Common myeloid progenitor, CD34-positive (primary cell): ENCODE measurements around the gene EIF5AL1.

Experiments used
- CTCF ChIA-PET: fragments of 350-600 bp; sonication (Branson Sonifier 250); formaldehyde crosslinking; loops from one replicate; lab custom pipeline; 2021; ENCODE audit warnings: antibody characterized with exemption; lab: Charles Lee
- POLR2A ChIA-PET: fragments of 350-600 bp; sonication (Branson Sonifier 250); formaldehyde crosslinking; loops from one replicate; lab custom pipeline; 2021; ENCODE audit warnings: antibody characterized with exemption; lab: Charles Lee
- DNase-seq, 3 donors: peaks; one replicate each; pipeline versions ENCODE4 v3.0.0 to v3.0.0-alpha.2; 2013
- H3K27ac ChIP-seq, 2 experiments: 1 replicate in 1 of 2; 2 replicates in 1 of 2; pipeline ENCODE4 v1.7.0; 2013; ENCODE audit warnings: inconsistent platforms in 2 of 2, low read length in 2 of 2, mild to moderate bottlenecking in 2 of 2, low read depth in 1 of 2, moderate library complexity in 1 of 2; ENCODE audit not compliant: severe bottlenecking in 2 of 2, insufficient read depth in 1 of 2, poor library complexity in 1 of 2
- H3K27me3 ChIP-seq, 5 experiments: replicated peaks in 2 of 5; 1 replicate in 3 of 5; 2 replicates in 2 of 5; pipeline versions ENCODE4 v1.6.1 to v1.7.0; 2013; ENCODE audit warnings: low read length in 4 of 5, mild to moderate bottlenecking in 2 of 5, moderate library complexity in 2 of 5, inconsistent platforms in 1 of 5; ENCODE audit not compliant: insufficient read depth in 5 of 5, control insufficient read depth in 4 of 5
- H3K36me3 ChIP-seq, 4 experiments: 1 replicate in 2 of 4; 2 replicates in 2 of 4; pipeline versions ENCODE4 v1.6.1 to v1.7.0; 2013; ENCODE audit warnings: low read length in 3 of 4, control low read depth in 1 of 4, mild to moderate bottlenecking in 1 of 4; ENCODE audit not compliant: control insufficient read depth in 4 of 4, insufficient read depth in 4 of 4
- H3K4me1 ChIP-seq, 4 experiments: 1 replicate in 3 of 4; 2 replicates in 1 of 4; pipeline versions ENCODE4 v1.6.1 to v1.7.1; 2013; ENCODE audit warnings: low read length in 3 of 4, mild to moderate bottlenecking in 3 of 4, control low read depth in 1 of 4, inconsistent platforms in 1 of 4, moderate library complexity in 1 of 4; ENCODE audit not compliant: control insufficient read depth in 4 of 4, insufficient read depth in 4 of 4; ENCODE audit errors: control extremely low read depth in 1 of 4
- H3K4me3 ChIP-seq, 7 experiments: 1 replicate in 4 of 7; 2 replicates in 3 of 7; pipeline versions ENCODE4 v1.5.1 to v1.7.0; 2013; ENCODE audit warnings: mild to moderate bottlenecking in 7 of 7, low read length in 6 of 7, moderate library complexity in 6 of 7, inconsistent platforms in 2 of 7, low read depth in 2 of 7, control low read depth in 1 of 7; ENCODE audit not compliant: insufficient read depth in 4 of 7, control insufficient read depth in 1 of 7; ENCODE audit errors: extremely low read depth in 1 of 7
- H3K9me3 ChIP-seq, 5 experiments: 1 replicate in 4 of 5; 2 replicates in 1 of 5; pipeline versions ENCODE4 v1.6.1 to v1.7.1; 2013; ENCODE audit warnings: low read length in 4 of 5, mild to moderate bottlenecking in 2 of 5, inconsistent platforms in 1 of 5, low read depth in 1 of 5, moderate library complexity in 1 of 5; ENCODE audit not compliant: control insufficient read depth in 4 of 5, insufficient read depth in 2 of 5; ENCODE audit errors: control extremely low read depth in 1 of 5
- WGBS: methylation state at CpG from one replicate; pipeline ENCODE4 v1.1.5; 2013; ENCODE audit not compliant: insufficient coverage; 5-methylcytosine and 5-hydroxymethylcytosine counted together

The EIF5AL1 gene

DNA sequence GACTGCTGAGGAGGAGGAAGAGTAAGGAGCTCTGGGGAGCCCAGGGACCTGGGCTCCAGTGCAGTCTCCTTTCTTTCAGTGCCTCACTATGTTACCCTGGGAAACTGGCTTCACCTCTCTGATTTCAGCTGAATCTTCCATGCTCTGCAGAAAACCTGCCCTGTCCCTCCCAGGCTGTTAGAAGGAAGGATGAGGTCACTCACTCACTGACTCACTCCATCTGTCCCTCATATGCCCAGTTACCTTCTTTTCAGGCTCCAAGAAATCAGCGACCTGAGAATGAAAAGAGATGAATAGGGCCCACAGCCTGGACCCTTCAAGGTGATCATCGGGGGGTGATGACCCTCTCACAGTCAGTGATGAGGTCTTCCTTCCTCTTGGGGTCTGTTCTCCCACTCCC is 47.4 kb downstream of the EIF5AL1 start:
- Histone ChIP-seq H3K27ac (no peak overlapping the region), H3K4me3 (no peak overlapping the region), H3K4me1 (peaks cover 0 to 7% (median 6%) of the 10 kb centered on the region in 4 experiments), H3K9me3 (no peaks in the 10 kb centered on the region), H3K27me3 (peaks cover 0 to 7% (median 0%) of the 10 kb centered on the region in 5 experiments), H3K36me3 (no peaks in the 10 kb centered on the region)
- WGBS = 100% methylated on average over 2 of the region's 2 CpGs
- no peak for DNase-seq
- ChIA-PET CTCF (interaction anchor here (1.4 kb wide), 1 partner anchor 369 kb away, joined by 3 read pairs; no protein-coding TSS in a partner anchor), POLR2A (no interaction called here)

DNA sequence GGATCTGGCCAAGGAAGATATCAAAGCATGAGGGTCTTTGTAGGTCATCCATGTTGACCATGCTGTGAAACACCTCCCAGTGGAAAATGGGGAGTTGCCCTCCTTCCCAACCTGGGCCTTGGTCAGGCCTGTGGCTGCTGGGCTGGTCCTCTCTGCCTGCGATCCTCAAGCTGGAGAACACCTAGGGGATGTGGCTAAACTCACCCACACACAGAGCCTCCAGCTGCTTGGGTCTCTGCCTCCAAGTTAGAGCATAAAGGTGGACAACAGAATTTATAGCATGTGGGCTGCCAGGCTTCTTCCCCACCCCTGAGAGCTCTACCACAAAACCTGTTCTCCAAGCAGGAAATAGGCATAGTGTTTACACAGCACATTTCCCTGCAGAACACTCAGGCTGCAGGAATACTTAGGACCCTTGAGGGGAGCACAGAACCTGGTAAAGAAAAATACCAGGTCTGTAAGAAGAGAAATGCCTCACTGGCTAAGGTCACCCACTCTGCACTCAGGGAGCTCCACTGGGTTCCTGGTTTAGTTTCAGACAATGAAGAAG is 47.9 kb downstream of the EIF5AL1 start, which contains the start of gene SFTPA2:
TSS of gene SFTPA2 (minus strand) at position 248 of the 550 bp plus-strand sequence. CDS start 924 bp downstream, outside the sequence.
- no peak for DNase-seq
- WGBS = 85% methylated on average over 1 of the region's 1 CpG
- Histone ChIP-seq H3K4me3 (no peak within 1 kb of the TSS), H3K9me3 (no peaks in the 10 kb centered on the region), H3K27ac (no peak within 1 kb of the TSS), H3K36me3 (no peaks in the 10 kb centered on the region), H3K27me3 (peaks cover 0 to 7% (median 0%) of the 10 kb centered on the region in 5 experiments), H3K4me1 (peaks cover 0 to 7% (median 6%) of the 10 kb centered on the region in 4 experiments)
- ChIA-PET POLR2A (no interaction called here), CTCF (interaction anchor here (1.1 to 1.4 kb wide), 2 partner anchors 19 to 369 kb away, joined by 3 read pairs; no protein-coding TSS in a partner anchor)

DNA sequence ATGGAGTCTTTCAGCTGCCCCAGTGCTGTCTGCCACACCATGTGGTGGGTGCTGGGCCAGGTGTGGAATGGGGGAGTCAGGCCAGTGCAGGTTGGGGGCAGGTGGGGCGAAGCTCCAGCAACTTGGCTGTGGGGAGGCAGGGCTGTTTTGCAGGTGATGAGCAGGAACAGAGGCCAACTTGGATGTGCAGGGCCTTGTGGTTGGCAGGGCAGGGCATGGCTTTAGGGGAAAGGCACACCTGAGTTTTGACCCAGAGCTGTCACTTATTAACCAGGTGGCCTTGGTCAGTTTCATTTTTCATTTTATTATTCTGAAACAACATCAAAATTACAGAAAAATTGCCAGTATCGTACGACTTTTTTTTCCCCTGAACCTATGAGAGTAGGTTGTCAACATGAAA is 48.9 kb downstream of the EIF5AL1 start:
- H3K27ac ChIP-seq = no peak overlapping the region
- H3K27me3 ChIP-seq = peaks cover 0 to 7% (median 0%) of the 10 kb centered on the region in 5 experiments
- ChIA-PET POLR2A (no interaction called here), CTCF (interaction anchor here (1.4 kb wide), 1 partner anchor 368 kb away, joined by 3 read pairs; no protein-coding TSS in a partner anchor)
- H3K4me1 ChIP-seq = peaks cover 0 to 7% (median 6%) of the 10 kb centered on the region in 4 experiments
- H3K36me3 ChIP-seq = no peaks in the 10 kb centered on the region
- no peak overlapping the region for H3K4me3 ChIP-seq
- 100% methylated on average over 3 of the region's 3 CpGs for WGBS
- no peak for DNase-seq
- H3K9me3 ChIP-seq = no peaks in the 10 kb centered on the region

DNA sequence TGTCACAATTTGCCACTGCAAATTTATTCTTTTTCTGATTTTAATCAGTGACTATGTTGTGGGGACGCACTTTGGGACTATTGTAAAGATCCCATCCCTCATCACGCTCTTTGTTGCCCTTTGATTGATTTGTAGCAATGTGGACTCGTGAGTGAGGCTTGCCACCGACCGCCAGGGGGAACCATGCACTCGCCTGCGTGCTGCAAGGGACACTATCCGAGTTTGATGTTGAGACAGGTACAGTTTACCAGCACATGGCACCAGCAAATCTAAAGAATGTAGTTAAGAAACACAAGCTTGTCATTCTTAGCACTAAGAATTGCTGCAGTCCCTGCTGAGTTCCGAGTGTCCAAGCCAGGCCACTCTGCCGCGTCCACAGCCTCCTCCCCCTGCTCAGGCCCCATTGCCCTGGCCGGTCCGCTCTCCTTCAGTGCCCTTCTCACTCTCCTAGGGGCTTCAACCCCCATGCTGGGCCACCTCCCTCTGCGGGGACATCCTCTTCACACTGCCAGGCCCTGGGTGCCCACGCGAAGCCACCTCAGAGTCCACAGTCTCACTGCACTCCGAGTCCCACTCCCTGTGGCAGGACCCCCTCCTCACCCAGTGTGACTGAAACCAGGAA is 49.9 kb downstream of the EIF5AL1 start:
- H3K36me3 ChIP-seq = no peaks in the 10 kb centered on the region
- H3K9me3 ChIP-seq = no peaks in the 10 kb centered on the region
- ChIA-PET POLR2A (no interaction called here), CTCF (interaction anchor here (0.8 to 2.3 kb wide), 5 partner anchors 9 to 482 kb away, joined by 3 to 14 read pairs (median 3); no protein-coding TSS in a partner anchor)
- H3K27ac ChIP-seq = no peak overlapping the region
- H3K27me3 ChIP-seq = peaks cover 0 to 7% (median 0%) of the 10 kb centered on the region in 5 experiments
- DNase-seq = peak; percentile 53 to 80 (median 77)
- peak overlapping the region in 5 of 7 experiments; percentile 7 to 66 (median 43) for H3K4me3 ChIP-seq
- whole genome bisulfite sequencing = 7% methylated on average over 12 of the region's 17 CpGs
- H3K4me1 ChIP-seq = peaks cover 0 to 7% (median 6%) of the 10 kb centered on the region in 4 experiments

DNA sequence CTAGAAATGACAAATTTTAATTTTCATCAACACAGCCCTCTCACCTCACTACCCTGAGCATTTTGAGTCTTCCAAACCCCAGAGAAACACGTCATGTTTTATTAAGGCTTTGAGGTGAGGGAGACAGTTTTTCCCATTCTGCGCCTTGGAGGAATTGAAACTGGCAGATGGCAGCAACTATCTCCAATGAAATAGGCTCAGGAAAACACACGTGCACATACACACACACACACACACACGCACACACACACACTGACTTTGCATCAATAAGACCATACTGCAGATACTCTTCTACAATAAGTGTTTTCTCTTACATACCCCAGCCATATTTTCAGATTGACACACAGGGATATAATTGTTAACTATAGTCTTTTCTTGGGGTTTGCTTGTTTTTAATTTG is 51.1 kb downstream of the EIF5AL1 start:
- H3K36me3 ChIP-seq = no peaks in the 10 kb centered on the region
- peak in 1 of 3 donors; percentile 15 for DNase-seq
- WGBS = no CpG with 5 or more reads among the region's 4 CpGs
- H3K9me3 ChIP-seq = no peaks in the 10 kb centered on the region
- CTCF ChIA-PET = interaction anchor here (0.7 to 2.3 kb wide), 4 partner anchors 10 to 1010 kb away, joined by 3 to 14 read pairs (median 3); no protein-coding TSS in a partner anchor
- H3K4me3 ChIP-seq = no peak overlapping the region
- H3K27me3 ChIP-seq = peaks cover 0 to 7% (median 0%) of the 10 kb centered on the region in 5 experiments
- H3K4me1 ChIP-seq = peaks cover 0 to 7% (median 6%) of the 10 kb centered on the region in 4 experiments
- POLR2A ChIA-PET = interaction anchor here (0.5 kb wide), 1 partner anchor 12 kb away, joined by 3 read pairs; no protein-coding TSS in a partner anchor
- H3K27ac ChIP-seq = no peak overlapping the region
